GM18868 (cell line): Measurements from ENCODE around the gene NR2F1-AS1.

Experiments used
- ATAC-seq: cut with Tn5 transposase; IDR thresholded peaks from one replicate; pipeline ENCODE4 v1.9.1; 2021; ENCODE audit warnings: mild to moderate bottlenecking, moderate library complexity; ENCODE audit not compliant: unreplicated experiment

Gene NR2F1-AS1

GRCh38 chr5:93580927-93581445 is at the start of gene NR2F1-AS1:
Gene NR2F1-AS1, minus strand, starts transcription at chr5:93581219.
- ATAC-seq, result peak; percentile 29

- ATAC-seq, result no peak
Observed at GRCh38 chr5:93626801-93627200, 45.8 kb upstream of the NR2F1-AS1 start.

- no peak for ATAC-seq
Observed at GRCh38 chr5:93623153-93623552, 42.1 kb upstream of the NR2F1-AS1 start.

GRCh38 chr5:93622240-93622885 is 41.3 kb upstream of the NR2F1-AS1 start:
- peak; percentile 30 for ATAC-seq

GRCh38 chr5:93621327-93621798 is 40.3 kb upstream of the NR2F1-AS1 start:
- ATAC-seq, result peak; percentile 19

GRCh38 chr5:93620487-93621326 is 39.7 kb upstream of the NR2F1-AS1 start:
- peak; percentile 91 for ATAC-seq

GRCh38 chr5:93616538-93617174 is 35.6 kb upstream of the NR2F1-AS1 start:
- no peak for ATAC-seq

- ATAC-seq, result no peak
Observed at GRCh38 chr5:93612855-93613243, 31.8 kb upstream of the NR2F1-AS1 start.

GRCh38 chr5:93611976-93612854 is 31.2 kb upstream of the NR2F1-AS1 start:
- ATAC-seq, result no peak

GRCh38 chr5:93611273-93611975 is 30.4 kb upstream of the NR2F1-AS1 start:
- ATAC-seq, result no peak

- no peak for ATAC-seq
Observed at GRCh38 chr5:93610581-93611272, 29.7 kb upstream of the NR2F1-AS1 start.

- ATAC-seq, result no peak
Observed at GRCh38 chr5:93609762-93610161, 28.7 kb upstream of the NR2F1-AS1 start.

GRCh38 chr5:93608855-93609254 is 27.8 kb upstream of the NR2F1-AS1 start:
- ATAC-seq, result no peak

GRCh38 chr5:93607367-93608258 is 26.6 kb upstream of the NR2F1-AS1 start:
- peak; percentile 80 for ATAC-seq

GRCh38 chr5:93606382-93606752 is 25.3 kb upstream of the NR2F1-AS1 start:
- no peak for ATAC-seq

- no peak for ATAC-seq
Observed at GRCh38 chr5:93604644-93605515, 23.9 kb upstream of the NR2F1-AS1 start.
